H1 (cell line): ENCODE measurements around the gene SLX4IP.

Experiments used
- BACH1 ChIP-seq: IDR thresholded peaks from 2 replicates; pipeline ENCODE4 v1.6.1; 2012; ENCODE audit warnings: low read length, improper control_type of control experiment
- CHD1 ChIP-seq: IDR thresholded peaks from 2 replicates; pipeline ENCODE4 v1.6.1; 2012; ENCODE audit warnings: low read depth, low read length, improper control_type of control experiment
- CTCF ChIP-seq, 3 experiments: IDR thresholded peaks; 1 replicate in 2 of 3; 2 replicates in 1 of 3; pipeline versions ENCODE4 v1.5.1 to v1.6.1; 2011; ENCODE audit warnings: low read length in 3 of 3, mild to moderate bottlenecking in 3 of 3, inconsistent platforms in 2 of 3, low read depth in 1 of 3, moderate library complexity in 1 of 3; ENCODE audit not compliant: insufficient read depth in 1 of 3; ENCODE audit errors: control extremely low read depth in 1 of 3
- EP300 ChIP-seq, 2 experiments: IDR thresholded peaks; 1 replicate in 1 of 2; 2 replicates in 1 of 2; pipeline ENCODE4 v1.6.1; 2011 to 2012; ENCODE audit warnings: low read depth in 2 of 2, low read length in 2 of 2, mild to moderate bottlenecking in 2 of 2, borderline replicate concordance in 1 of 2, inconsistent platforms in 1 of 2, moderate library complexity in 1 of 2
- NANOG ChIP-seq: IDR thresholded peaks from 2 replicates; pipeline ENCODE4 v1.6.1; 2011; ENCODE audit warnings: low read length, low read depth, mild to moderate bottlenecking, inconsistent platforms; ENCODE audit not compliant: insufficient read depth, poor library complexity, severe bottlenecking
- POLR2A ChIP-seq, 2 experiments: IDR thresholded peaks; 1 replicate in 1 of 2; 2 replicates in 1 of 2; pipeline ENCODE4 v1.6.1; 2011; ENCODE audit warnings: low read depth in 2 of 2, low read length in 2 of 2, mild to moderate bottlenecking in 2 of 2; ENCODE audit errors: control extremely low read depth in 1 of 2
- SIN3A ChIP-seq, 2 experiments: IDR thresholded peaks in 1 of 2; conservative IDR thresholded peaks in 1 of 2; 2 replicates each; pipeline ENCODE4 v1.6.1; 2011 to 2012; ENCODE audit warnings: low read length in 2 of 2, improper control_type of control experiment in 1 of 2, low read depth in 1 of 2, mild to moderate bottlenecking in 1 of 2
- ZNF274 ChIP-seq: IDR thresholded peaks from 2 replicates; pipeline ENCODE4 v1.7.0; 2012; ENCODE audit warnings: low read length, borderline replicate concordance; ENCODE audit errors: extremely low read depth

GRCh38 chr20:10508468-10509251 lies 73.6 kb downstream of the SLX4IP start:
- no peak for TF ChIP-seq CTCF (IDR thresholded peaks at IDR 0.05; ENCODE audit: control extremely low read depth in 1 of 3, insufficient read depth in 1 of 3, low read depth in 1 of 3, low read length in 3 of 3)
- no peak for TF ChIP-seq EP300 (IDR thresholded peaks at IDR 0.05; ENCODE audit: borderline replicate concordance in 1 of 2, low read depth in 2 of 2, low read length in 2 of 2)
- no peak for TF ChIP-seq NANOG
- no peak for TF ChIP-seq ZNF274
- no peak for TF ChIP-seq CHD1
- no peak for TF ChIP-seq SIN3A (conservative IDR thresholded peaks at IDR 0.05 in 1 of 2, IDR thresholded peaks at IDR 0.05 in 1 of 2; ENCODE audit: low read depth in 1 of 2, low read length in 2 of 2)
- no peak for TF ChIP-seq POLR2A (IDR thresholded peaks at IDR 0.05; ENCODE audit: control extremely low read depth in 1 of 2, low read depth in 2 of 2, low read length in 2 of 2)
- TF ChIP-seq BACH1: no peak
